Small intestine (tissue), 7 donors: ENCODE results near the gene PDSS1. TPM values are rescaled to one million over a fixed set of nuclear protein-coding genes. Genes with fewer than 3 reads are reported as not detected.

Experiments
- DNase-seq, 2 donors: peaks; one replicate each; pipeline versions ENCODE4 v3.0.0 to v3.0.0-alpha.2; 2013
- FAIRE-seq: peaks from 2 replicates; lab custom pipeline; 2012; peaks lifted over from hg19 to GRCh38; lab: Jason Lieb, UNC
- H3K27ac ChIP-seq, 3 donors: one replicate each; pipeline ENCODE4 v1.5.1; 2013; ENCODE audit warnings: low read length in 2 of 3, mild to moderate bottlenecking in 2 of 3, control low read depth in 1 of 3, inconsistent platforms in 1 of 3, low read depth in 1 of 3, moderate library complexity in 1 of 3
- H3K27me3 ChIP-seq, 3 donors: one replicate each; pipeline ENCODE4 v1.6.1; 2013; ENCODE audit warnings: low read length in 3 of 3, inconsistent platforms in 1 of 3; ENCODE audit not compliant: control insufficient read depth in 3 of 3, insufficient read depth in 3 of 3
- H3K36me3 ChIP-seq, 3 donors: one replicate each; pipeline ENCODE4 v1.6.1; 2013; ENCODE audit warnings: low read length in 3 of 3, inconsistent platforms in 1 of 3, low read depth in 1 of 3, mild to moderate bottlenecking in 1 of 3, moderate library complexity in 1 of 3; ENCODE audit not compliant: control insufficient read depth in 3 of 3, insufficient read depth in 2 of 3
- H3K4me1 ChIP-seq, 3 donors: one replicate each; pipeline ENCODE4 v1.6.1; 2013; ENCODE audit warnings: low read length in 2 of 3, inconsistent platforms in 1 of 3, low read depth in 1 of 3, mild to moderate bottlenecking in 1 of 3, moderate library complexity in 1 of 3; ENCODE audit not compliant: control insufficient read depth in 3 of 3, insufficient read depth in 2 of 3
- H3K4me3 ChIP-seq, 3 donors: one replicate each; pipeline ENCODE4 v1.5.1; 2013; ENCODE audit warnings: low read length in 3 of 3, control low read depth in 1 of 3, inconsistent platforms in 1 of 3, low read depth in 1 of 3, mild to moderate bottlenecking in 1 of 3, moderate library complexity in 1 of 3
- H3K9me3 ChIP-seq, 2 donors: one replicate each; pipeline ENCODE4 v1.6.1; 2013; ENCODE audit warnings: low read depth in 1 of 2, low read length in 1 of 2; ENCODE audit not compliant: control insufficient read depth in 2 of 2, insufficient read depth in 1 of 2
- WGBS, 3 donors: extraction: QIAGEN DNeasy Blood & Tissue Kit; methylation state at CpG; one replicate each; pipeline ENCODE4 v1.1.7; 2013; 5-methylcytosine and 5-hydroxymethylcytosine counted together
- polyA plus RNA-seq, 4 donors: library from polyadenylated mRNA; stranded (reverse) in 3 of 4; unstranded in 1 of 4; fragments of 200-250 nt in 3 of 4; fragments of 120-200 nt in 1 of 4; gene quantifications; one replicate each; pipeline versions ENCODE4 v1.2.1 to v1.2.3, GENCODE V29; 2013
- donor health status: healthy with polysubstance abuse.
- donor health status: control.
- donor health status: control.
- donor health status: Bipolar disorder and iron deficiency.
- donor health status: healthy.

The PDSS1 gene
- polyA plus RNA-seq, 4 donors: 23.5 to 62.8 (median 45.3) TPM

DNA sequence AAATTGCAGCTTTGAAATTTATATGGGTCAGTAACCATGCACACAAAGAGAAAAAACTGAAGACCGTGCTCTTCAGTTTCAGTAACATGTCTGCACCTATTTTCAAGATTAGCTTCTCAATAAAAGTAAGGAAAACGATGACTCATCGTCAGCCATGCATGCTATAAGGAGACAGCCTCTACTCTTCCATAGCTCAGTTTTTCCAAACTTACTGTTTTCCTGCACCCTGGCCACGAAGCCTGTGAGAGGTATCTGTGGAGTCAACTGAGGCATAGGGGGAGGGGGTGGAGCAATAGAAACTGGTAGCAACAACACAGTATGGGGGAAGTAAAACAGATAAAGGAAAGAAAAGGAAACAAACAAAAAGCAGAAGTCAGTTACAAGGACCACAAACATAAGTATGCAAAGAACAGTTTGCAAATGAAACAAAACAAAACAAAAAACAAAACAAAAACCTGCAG lies 58.0 kb downstream of the PDSS1 start:
- H3K4me1 ChIP-seq: no peaks in the 10 kb centered on the region
- H3K9me3 ChIP-seq: no peaks in the 10 kb centered on the region
- H3K27ac ChIP-seq: no peak overlapping the region
- 76 to 83% (median 82%) methylated on average over 4 of the region's 4 CpGs for WGBS, 3 donors
- H3K27me3 ChIP-seq: no peaks in the 10 kb centered on the region
- DNase-seq (no peak), FAIRE-seq (no peak)
- H3K36me3 ChIP-seq: peaks cover 0 to 9% (median 0%) of the 10 kb centered on the region in 3 donors
- no peak overlapping the region for H3K4me3 ChIP-seq

DNA sequence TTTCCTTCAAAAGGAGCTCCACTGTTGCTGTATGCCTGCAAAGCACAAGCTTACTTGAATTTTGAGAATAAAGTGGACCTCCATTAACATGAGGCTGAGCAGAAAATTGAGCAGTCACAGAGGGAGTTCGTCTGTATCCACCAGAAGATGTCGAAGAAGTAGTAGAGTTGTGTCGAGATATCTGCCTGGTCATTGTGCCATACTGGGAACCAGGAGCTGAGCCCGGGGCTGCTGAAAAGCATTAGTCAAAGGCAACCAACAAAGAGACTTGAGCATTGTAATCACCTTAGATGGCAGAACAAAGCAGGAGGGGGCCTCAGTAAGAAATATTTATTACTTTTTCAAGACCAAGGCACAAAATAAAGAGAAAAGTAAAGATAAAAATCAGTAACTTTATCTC lies 61.5 kb downstream of the PDSS1 start:
- no peaks in the 10 kb centered on the region for H3K27me3 ChIP-seq
- no peak overlapping the region for H3K4me3 ChIP-seq
- 86 to 95% (median 88%) methylated on average over 4 of the region's 4 CpGs for WGBS, 3 donors
- no peaks in the 10 kb centered on the region for H3K9me3 ChIP-seq
- DNase-seq: no peak
- no peak overlapping the region for H3K27ac ChIP-seq
- peaks cover 0 to 14% (median 2%) of the 10 kb centered on the region in 3 donors for H3K36me3 ChIP-seq
- no peaks in the 10 kb centered on the region for H3K4me1 ChIP-seq
- no peak for FAIRE-seq

DNA sequence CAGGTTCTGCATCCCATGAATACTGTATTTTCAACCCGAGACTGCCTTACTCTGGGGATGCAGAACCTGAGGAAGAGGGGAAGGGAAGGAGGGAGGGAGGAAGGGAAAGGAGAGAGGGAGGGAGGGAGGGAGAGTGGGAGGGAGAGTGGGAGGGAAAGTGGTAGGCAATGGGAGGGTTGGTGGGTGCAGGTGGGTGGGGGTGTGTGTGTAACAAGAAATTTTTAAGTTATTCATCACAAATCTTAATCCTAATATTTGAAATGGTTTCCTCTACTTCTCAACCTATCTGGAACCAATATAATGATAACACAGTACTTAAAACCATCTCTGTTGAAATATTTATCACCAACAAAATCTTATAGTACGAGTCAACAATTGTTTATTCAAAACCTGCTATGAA lies 68.0 kb downstream of the PDSS1 start:
- Histone ChIP-seq H3K27me3 (no peaks in the 10 kb centered on the region), H3K4me1 (no peaks in the 10 kb centered on the region), H3K27ac (no peak overlapping the region), H3K9me3 (no peaks in the 10 kb centered on the region), H3K36me3 (peaks cover 0 to 15% (median 8%) of the 10 kb centered on the region in 3 donors), H3K4me3 (no peak overlapping the region)
- FAIRE-seq: no peak
- WGBS, 3 donors: 93 to 98% (median 96%) methylated on average over 2 of the region's 2 CpGs
- no peak for DNase-seq

DNA sequence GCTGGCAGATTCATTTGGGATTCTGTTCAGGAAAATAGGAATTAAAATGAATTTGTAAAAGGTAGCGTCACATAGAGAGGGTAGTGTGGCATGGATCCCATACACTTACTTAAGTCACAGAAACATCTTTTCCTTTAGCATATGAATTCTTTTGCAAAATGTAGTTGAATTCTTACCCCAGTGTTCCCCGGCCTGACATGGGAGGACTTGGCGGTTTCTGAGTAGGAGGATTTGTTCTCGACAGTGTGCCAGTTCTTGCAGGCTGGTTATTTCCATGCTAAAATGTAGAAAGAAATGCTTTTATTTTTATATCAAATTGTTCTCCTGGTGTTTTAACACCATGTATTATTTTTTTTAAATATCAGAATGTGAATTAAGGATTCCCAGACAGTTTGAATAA lies 72.6 kb downstream of the PDSS1 start:
- DNase-seq (no peak), FAIRE-seq (no peak)
- Histone ChIP-seq H3K4me3 (no peak overlapping the region), H3K27ac (no peak overlapping the region), H3K27me3 (no peaks in the 10 kb centered on the region), H3K9me3 (no peaks in the 10 kb centered on the region), H3K36me3 (peaks cover 0 to 11% (median 6%) of the 10 kb centered on the region in 3 donors), H3K4me1 (no peaks in the 10 kb centered on the region)
- 95 to 99% (median 95%) methylated on average over 4 of the region's 4 CpGs for WGBS, 3 donors

DNA sequence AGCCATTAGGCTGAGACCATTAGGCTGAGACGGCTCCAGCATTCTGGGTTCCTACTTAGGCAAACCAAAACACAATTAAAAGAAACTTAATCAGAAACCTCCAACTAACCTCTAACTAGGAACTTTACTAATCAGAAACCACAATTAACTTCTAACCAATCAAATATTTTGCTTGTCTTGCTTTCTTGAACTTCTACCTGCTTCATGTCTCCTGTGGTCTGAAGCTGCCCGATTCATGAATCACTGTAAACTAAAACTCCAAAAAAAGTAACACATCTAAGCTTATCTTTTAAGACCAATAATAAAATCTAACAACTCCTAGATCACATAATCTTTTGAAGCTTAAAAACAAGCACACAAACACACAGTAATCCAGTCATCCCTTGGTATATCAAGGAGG lies 76.1 kb downstream of the PDSS1 start:
- no peak for DNase-seq
- peaks cover 0 to 2% (median 0%) of the 10 kb centered on the region in 3 donors for H3K36me3 ChIP-seq
- no peaks in the 10 kb centered on the region for H3K4me1 ChIP-seq
- H3K27me3 ChIP-seq: no peaks in the 10 kb centered on the region
- FAIRE-seq: no peak
- no peak overlapping the region for H3K27ac ChIP-seq
- H3K4me3 ChIP-seq: no peak overlapping the region
- WGBS, 3 donors: 77 to 89% (median 87%) methylated on average over 2 of the region's 2 CpGs
- no peaks in the 10 kb centered on the region for H3K9me3 ChIP-seq

DNA sequence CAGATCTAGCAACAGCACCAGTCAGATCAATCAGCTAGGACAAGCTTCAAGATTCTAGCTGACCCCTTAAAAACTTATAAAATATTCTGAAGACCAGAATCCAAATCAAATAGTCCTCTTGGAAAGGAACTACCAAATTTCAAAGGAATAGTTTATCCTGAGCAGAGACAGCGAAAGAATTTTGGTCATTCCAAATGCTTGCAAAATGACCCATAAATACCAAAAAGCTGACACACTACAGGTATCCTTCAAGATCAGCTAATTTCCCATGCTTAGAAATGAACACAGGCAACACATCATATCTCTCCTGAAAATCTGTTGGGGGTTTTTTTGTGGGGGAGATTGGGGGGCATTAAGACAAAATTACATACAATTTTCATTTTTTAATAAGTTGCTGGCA lies 78.8 kb downstream of the PDSS1 start:
- FAIRE-seq: no peak
- H3K4me1 ChIP-seq: peaks cover 0 to 15% (median 4%) of the 10 kb centered on the region in 3 donors
- WGBS, 3 donors: 97 to 100% (median 100%) methylated on average over 1 of the region's 1 CpG

DNA sequence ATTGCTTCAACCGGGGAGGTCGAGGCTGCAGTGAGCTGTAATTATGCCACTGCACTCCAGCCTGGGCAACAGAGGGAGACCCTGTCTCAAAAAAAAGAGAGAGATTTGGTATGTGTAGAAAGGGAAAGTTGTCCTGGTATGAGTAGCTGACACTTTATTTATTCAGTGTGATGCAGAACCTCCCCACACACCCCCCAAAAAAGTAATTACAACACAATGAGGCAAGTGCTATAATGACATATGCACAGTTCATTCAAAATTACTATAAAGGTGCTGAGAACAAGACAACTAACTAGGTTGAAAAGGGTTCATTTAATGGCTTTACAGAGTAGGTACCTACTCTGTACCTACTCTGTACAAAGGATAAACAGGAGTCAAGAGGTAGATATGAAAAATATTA lies 80.2 kb downstream of the PDSS1 start:
- DNase-seq (no peak), FAIRE-seq (no peak)
- Histone ChIP-seq H3K9me3 (no peaks in the 10 kb centered on the region), H3K27me3 (no peaks in the 10 kb centered on the region), H3K27ac (no peak overlapping the region), H3K36me3 (no peaks in the 10 kb centered on the region), H3K4me1 (peaks cover 4 to 23% (median 5%) of the 10 kb centered on the region in 3 donors), H3K4me3 (no peak overlapping the region)
- 90 to 95% (median 94%) methylated on average over 2 of the region's 2 CpGs for WGBS, 3 donors

More for the DNA sequence above, 78.8 kb downstream of the PDSS1 start:
- Histone ChIP-seq H3K36me3 (no peaks in the 10 kb centered on the region), H3K27ac (no peak overlapping the region), H3K27me3 (no peaks in the 10 kb centered on the region), H3K4me3 (no peak overlapping the region), H3K9me3 (no peaks in the 10 kb centered on the region)
- DNase-seq: no peak

DNA sequence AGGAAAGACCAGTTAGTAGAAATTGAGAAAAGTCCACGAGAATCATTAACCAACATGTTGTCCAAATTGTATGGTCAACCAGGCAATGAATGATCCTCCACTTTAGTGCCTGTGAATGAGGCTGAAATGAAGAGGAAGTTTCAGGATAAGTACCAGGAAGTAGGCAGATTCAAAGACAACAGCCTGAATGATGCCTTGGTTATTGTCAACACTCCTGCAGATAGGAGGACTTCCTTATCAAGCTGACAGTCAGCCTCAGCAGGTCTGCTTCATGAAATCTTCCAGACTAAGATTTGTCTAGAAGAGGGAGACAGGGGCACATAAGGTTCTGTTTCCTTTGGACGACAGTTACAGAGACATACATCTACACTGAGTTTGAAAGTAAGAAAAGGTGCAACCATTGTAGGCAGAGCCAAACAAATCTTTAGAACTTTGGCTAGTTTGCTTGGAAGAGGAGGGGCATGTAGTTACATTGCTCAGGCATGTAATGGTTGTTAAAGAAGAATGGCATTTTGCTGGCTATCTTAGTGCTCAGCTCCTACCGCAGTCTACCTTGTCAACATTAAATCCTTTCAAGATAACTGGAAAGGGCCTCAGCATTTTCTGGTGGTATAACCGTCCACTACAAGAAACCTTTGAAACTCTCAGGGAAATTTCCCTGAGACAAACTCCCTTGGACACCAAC lies 81.8 kb downstream of the PDSS1 start:
- no peak overlapping the region for H3K27ac ChIP-seq
- no peak for FAIRE-seq
- WGBS, 3 donors: 88 to 95% (median 94%) methylated on average over 4 of the region's 4 CpGs

More for the DNA sequence above, 81.8 kb downstream of the PDSS1 start:
- Histone ChIP-seq H3K27me3 (no peaks in the 10 kb centered on the region), H3K4me3 (no peak overlapping the region), H3K9me3 (no peaks in the 10 kb centered on the region), H3K36me3 (no peaks in the 10 kb centered on the region), H3K4me1 (peaks cover 5 to 28% (median 7%) of the 10 kb centered on the region in 3 donors)
- DNase-seq: peak; percentile 26 to 36
